Fibroblast of mammary gland (primary cell): ENCODE results near the gene CCL17.
A peak's percentile ranks its signal among the peaks of the same experiment; 100 is the strongest.

Experiments used
- DNase-seq: peaks from one replicate; pipeline ENCODE4 v3.0.0-alpha.2; 2010; ENCODE audit warnings: low read depth
- H3K4me3 ChIP-seq: 2 replicates; pipeline ENCODE4 v1.5.1; 2011; ENCODE audit warnings: low read depth, mild to moderate bottlenecking, low read length, moderate library complexity; ENCODE audit not compliant: control insufficient read depth
- TF ChIP-seq, protein P1 (sequence below): conservative IDR thresholded peaks from 2 replicates; pipeline ENCODE4 v1.5.1; 2011; ENCODE audit warnings: low read depth, low read length, inconsistent platforms; ENCODE audit not compliant: control insufficient read depth, insufficient read depth

CCL17 gene

DNA sequence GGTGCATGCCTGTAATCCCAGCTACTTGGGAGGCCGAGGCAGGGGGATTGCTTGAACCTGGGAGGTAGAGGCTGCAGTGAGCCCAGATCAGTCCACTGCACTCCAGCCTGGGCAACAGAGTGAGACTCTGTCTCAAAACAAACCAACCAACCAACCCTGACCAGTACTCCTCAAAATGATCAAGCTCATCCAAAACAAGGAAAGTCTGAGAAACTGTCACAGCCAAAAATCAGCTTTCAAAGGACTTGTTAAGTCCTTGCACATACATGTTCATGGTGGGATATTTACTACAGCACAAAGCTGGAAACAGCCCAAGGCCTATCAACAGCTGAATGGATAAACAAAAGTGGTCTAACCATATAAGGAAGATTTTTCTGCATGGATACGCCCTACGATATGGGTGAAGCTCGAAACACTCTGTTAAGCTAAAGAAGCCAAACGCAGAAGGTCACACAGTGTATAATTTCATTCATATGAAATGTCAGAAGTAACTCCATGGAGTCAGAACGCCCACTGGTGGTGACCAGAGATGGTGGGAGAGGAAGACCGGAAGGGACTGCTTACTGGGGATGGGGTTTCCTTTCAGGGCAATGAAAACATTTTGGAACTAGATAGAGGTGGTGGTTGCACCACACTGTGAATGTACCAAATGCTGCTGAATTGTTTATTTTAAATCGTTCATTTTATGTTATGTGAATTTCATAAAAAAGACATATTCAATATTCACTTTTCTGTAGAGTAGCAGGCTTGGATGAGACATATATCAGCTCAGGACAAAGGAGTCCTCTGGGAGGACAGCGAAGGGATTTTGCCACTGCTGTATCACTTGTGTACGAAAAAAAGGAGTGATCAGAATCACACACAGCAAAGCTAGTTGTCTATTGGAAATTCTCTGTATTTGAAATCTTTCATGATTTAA lies 17.7 kb downstream of the CCL17 start:
- TF ChIP-seq, protein P1, sequence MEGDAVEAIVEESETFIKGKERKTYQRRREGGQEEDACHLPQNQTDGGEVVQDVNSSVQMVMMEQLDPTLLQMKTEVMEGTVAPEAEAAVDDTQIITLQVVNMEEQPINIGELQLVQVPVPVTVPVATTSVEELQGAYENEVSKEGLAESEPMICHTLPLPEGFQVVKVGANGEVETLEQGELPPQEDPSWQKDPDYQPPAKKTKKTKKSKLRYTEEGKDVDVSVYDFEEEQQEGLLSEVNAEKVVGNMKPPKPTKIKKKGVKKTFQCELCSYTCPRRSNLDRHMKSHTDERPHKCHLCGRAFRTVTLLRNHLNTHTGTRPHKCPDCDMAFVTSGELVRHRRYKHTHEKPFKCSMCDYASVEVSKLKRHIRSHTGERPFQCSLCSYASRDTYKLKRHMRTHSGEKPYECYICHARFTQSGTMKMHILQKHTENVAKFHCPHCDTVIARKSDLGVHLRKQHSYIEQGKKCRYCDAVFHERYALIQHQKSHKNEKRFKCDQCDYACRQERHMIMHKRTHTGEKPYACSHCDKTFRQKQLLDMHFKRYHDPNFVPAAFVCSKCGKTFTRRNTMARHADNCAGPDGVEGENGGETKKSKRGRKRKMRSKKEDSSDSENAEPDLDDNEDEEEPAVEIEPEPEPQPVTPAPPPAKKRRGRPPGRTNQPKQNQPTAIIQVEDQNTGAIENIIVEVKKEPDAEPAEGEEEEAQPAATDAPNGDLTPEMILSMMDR, result peak; percentile 90
- no peak overlapping the region for H3K4me3 ChIP-seq
- DNase-seq, result peak; percentile 65

DNA sequence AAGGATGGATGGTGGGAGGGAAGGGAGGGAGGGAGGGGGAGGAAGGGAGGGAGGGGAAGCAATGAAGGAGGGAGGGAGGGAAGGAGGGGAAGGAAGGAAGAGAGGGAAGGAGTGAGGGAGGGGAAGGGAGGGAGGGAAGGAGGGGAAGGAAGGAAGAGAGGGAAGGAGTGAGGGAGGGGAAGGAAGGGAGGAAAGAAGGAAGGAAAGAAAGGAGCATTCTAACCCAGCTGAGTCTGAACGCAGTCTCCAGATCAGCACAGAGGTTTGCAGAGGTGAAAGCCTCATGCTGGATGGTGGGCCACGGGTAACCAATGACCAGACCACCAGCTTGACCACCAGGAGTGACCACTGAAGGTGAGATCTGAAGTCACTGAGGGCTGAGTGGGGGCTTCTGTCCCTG lies 18.6 kb downstream of the CCL17 start:
- TF ChIP-seq, protein P1, result no peak
- no peak overlapping the region for H3K4me3 ChIP-seq
- no peak for DNase-seq

DNA sequence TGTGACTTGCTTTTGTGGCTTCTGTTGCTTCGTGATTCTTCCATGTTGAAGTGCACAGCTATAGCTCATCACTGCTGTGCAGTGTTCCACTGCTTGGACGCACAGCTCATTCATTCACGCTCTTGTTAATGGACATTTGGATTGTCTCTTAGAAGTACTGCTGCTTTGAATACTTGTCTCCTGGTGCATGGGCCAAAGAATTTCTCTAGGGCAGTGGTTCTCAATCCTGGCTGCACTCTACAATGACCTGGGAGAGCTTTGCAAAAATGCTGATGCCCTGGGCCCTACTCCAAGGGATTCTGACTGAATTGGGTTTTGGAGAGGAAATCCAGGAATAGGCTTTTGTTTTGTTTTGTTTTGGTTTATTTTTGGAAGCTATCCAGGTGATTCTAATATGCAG lies 20.0 kb downstream of the CCL17 start:
- TF ChIP-seq, protein P1, result no peak
- H3K4me3 ChIP-seq, result no peak overlapping the region
- DNase-seq, result no peak

DNA sequence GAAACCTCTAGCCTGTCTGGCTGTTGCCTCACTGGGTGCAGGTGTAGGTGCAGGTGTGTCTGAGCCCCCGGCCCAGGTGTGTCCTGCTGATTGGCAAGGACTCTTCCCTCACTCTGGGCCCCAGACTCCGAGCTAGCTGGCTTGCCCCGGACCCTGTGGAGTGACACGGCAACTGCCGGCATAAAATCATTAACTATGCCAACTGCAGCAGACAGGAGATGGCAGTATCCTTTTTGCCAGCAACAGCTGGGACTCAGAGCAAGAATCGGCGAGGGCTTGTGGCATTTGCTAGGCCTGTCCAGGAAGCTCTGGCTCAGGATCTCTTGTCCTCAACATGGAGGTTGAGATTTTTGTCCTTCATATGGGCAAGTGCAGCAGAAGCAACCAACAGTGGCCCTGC lies 21.8 kb downstream of the CCL17 start:
- no peak overlapping the region for H3K4me3 ChIP-seq
- TF ChIP-seq, protein P1, result no peak
- no peak for DNase-seq

DNA sequence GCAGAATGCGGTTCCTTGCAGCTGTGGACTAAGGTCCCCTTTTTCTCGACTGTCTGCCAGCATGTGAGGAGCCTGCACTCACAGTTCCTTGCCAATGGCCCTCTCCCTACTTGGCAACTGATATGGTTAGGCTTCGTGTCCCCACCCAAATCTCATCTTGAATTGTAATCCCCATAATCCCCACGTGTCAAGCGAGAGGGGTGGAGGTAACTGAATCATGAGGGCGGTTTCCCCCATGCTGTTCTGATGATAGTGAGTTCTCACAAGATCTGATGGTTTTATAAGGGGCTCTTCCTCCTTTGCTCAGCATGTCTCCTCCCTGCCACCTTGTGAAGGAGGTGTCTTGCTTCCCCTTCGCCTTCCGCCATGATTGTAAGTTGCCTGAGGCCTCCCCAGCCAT lies 22.7 kb downstream of the CCL17 start:
- no peak overlapping the region for H3K4me3 ChIP-seq
- DNase-seq, result no peak
- TF ChIP-seq, protein P1, result no peak

DNA sequence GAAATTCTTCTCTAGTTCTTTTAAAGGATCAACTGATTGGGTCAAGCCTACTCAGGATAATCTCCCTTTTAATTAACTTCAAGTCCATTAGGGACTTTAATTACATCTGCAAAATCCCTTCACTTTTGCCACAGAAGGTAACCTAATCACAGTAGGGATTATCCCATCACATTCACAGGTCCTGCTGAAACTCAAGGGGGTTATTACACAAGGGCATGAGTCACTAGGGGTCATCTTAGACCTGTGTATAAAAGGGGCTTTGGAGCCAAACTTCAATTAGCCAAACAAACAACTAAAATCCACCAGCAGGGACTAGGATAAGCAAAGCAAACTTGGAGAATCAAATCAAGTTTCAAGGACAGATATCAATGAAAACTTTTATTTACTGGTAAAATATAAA lies 23.3 kb downstream of the CCL17 start:
- DNase-seq, result peak; percentile 32
- TF ChIP-seq, protein P1, result no peak

More for the DNA sequence above, 23.3 kb downstream of the CCL17 start:
- H3K4me3 ChIP-seq, result no peak overlapping the region
